ENCODE measurements around the gene NLRC5.
"Not testable (repeated sequence)": the region's sequence is repeated elsewhere in the genome, so short reads cannot be mapped to it uniquely, and the experiment has no call there.

NLRC5 gene

DNA sequence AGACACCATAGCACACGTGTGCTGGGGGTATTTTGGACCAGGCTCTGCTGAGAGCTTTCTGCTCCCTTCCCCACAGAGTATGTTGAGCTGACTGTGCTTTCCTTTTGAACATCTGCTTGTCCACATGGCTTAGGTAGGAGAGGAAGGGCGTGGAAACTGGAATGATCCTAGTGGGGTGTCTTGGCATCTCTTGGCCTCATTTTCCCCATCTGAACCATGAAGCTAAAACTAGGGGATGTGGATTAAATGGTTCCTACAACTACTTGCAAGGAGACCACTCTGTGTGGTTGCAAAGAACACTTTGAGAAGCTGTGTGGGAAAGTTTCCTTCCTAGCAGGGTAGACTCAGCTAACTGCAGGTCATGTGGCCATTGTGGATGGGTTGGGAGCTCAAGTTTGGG lies 6.7 kb upstream of the NLRC5 start:
- no peak for DNase-seq

DNA sequence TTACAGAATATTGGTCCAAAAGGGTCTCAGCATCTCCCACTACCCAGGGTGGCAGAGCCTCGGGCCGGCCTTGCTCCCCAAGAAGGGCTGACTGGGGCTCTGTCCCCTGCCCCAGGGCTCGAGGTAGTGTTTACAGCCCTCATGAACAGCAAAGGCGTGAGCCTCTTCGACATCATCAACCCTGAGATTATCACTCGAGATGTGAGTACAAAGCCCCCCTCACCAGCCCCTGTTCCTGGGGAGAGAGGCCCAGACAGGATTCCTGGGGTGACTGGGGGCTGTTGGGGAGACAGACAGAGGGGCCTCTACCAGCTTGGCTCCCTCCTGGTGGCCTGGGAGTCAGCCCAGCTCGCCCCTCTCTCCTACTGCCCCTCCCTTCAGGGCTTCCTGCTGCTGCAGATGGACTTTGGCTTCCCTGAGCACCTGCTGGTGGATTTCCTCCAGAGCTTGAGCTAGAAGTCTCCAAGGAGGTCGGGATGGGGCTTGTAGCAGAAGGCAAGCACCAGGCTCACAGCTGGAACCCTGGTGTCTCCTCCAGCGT lies 6.1 kb upstream of the NLRC5 start:
- no peak for DNase-seq

DNA sequence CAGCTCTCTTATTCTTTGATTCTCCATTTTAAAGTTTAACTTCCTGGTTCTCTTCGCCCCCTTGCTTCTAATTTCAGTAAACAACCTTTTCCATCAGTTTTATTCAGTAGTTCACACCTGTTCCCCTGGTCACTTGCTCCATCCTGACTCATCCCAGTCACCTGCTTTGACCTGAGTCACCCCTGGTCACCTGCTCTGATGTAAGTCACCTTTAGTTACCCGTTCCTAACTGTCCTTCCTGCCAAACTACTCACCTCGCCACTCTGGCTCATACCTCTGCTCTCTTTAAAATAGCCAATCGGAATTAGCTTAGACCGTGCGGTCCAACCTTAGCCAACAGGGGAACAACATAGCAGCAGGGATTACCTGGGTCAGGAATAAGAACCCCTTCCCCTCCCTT lies 4.7 kb upstream of the NLRC5 start:
- DNase-seq: no peak

DNA sequence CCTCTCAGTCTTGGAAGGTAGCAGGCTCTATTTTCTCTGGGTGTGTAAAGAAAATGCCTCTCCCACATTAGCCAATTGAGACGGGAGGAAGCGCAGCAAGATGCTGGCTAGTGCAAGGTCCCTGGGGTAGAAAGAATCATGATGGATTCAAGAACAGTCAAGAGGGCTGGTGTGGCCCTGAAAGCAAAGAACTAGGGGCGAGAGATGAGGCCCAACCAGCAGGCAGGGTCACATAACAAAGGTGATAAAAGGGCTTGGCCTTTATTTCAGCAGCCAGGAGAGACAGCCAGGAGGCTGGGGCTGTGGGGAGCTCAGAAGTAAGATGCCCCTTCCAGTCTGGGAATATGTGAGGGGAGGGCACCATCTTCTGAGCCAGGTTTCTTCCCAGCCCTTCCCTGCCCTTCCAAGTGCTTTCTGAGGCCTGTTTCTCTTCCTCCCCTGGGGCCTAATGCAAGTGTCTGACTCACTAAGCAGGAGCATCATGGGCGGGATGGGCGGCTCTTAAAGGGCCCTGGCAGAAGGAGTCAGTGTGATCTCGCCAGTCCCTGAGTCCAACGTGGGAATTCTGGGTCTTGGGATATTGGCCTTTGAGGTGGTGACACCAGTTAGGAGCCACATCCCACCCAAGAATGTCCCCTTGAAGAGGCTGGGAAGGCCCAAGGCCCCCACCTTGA lies 3.9 kb upstream of the NLRC5 start:
- peak in 1 of 2 donors; percentile 40 for DNase-seq

DNA sequence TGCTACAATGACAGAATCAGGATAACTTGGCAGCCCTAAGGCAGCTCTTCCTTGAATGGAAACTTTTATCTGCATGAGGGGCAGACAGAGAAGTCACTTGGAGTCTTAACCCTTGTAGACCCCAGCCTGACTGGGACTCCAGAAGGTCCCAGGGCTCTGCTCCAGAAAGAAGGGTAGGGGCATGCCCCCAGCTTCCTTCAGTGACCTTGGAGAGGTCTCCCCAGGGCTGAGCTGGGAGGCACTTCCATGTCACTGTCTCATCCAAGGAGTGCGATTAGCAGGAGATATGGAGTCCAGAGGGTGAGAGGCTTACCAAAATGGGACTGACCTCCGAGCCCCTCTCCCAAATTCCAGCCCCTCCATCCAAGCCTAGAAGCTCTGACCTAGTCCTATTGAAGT lies 3.4 kb upstream of the NLRC5 start:
- no peak for DNase-seq

DNA sequence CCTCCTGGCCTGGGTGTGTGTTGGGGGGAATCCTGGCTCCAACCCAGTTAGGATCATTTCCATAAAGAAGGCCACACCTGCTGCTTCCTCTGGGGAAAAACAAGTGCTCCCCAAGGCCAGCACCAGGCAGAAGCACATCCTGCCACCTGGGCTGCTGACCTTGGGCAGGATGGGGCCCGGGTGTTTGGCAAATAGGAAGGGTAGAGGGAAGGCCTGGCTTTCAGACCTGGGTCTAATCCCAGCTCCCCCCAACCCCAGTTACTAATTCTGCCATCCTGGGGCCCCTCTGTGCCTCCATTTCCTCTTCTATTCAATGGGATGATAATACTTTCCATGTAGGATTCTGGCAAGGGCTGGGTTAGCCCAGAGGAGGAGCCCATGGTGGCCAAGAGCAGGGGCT lies 3.0 kb upstream of the NLRC5 start:
- no peak for DNase-seq

DNA sequence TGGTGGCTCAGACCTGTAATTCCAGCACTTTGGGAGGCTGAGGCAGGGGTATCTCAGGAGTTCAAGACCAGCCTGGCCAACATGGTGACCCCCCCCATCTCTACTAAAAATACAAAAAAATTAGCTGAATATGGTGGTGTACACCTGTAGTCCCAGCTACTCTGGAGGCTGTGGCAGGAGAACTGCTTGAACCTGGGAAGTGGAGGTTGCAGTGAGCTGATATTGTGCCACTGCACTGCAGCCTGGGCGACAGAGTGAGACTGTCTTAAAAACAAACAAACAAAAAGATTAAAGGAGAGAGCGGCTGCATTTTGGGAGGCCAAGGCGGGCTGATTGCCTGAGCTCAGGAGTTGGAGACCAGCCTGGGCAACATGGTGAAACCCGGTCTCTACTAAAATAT lies 2.4 kb upstream of the NLRC5 start:
- DNase-seq: not testable (repeated sequence)

DNA sequence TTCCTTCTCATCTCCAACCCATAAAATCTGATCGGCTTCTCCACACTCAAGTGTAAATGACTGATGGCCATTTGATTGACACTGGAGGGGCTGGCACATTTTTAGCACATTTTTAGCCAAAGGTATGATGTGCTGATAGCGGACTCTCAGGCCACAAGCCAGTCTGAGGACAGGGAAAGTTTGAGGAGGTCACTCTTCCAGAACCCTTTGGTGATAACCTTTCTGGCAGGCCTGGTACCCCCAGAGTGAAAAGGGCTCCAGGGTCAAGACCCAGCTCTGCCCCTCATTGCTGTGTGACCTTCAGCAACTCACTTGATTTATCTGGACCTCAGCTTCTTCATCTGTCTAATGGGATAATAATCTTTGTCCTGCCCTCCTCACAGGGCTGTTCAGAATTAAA lies 1.7 kb upstream of the NLRC5 start:
- DNase-seq: no peak

DNA sequence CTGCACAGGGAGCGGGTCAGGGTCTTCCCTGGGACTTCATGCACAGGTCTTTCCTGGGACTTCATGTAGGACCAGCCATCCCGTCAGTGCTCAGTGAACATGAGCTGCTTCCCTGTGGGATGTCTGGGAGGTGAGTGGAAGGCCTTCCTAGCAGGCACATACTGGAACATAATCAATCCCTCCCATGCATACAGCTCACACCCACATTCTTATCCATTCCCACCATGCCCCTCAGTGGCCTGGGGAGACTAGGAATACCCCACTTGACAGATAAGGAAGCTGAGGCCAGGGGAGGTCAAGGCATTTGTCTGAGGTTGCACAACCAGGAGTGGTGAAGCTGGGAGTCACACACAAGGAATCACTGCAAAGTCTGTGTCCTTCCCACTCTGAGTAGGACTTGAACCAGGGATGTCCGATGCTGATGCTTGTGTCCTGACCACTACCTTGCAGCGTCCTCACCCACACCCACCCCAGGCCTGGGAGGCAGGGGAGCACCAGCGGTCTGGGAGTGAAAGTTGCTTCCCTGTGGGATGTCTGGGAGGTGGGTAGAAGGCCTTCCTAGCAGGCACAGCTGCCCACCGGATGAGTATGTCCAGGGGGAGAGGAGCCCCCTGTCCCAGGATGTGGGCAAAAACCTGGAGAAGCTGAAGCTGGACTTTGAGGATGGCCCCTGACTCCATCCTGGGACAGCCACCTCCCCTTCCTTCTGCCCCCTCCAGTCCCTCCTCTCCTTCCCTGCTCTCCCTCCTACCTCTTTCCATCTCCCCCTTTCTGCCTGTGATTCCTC lies 1.0 kb upstream of the NLRC5 start:
- DNase-seq: no peak

DNA sequence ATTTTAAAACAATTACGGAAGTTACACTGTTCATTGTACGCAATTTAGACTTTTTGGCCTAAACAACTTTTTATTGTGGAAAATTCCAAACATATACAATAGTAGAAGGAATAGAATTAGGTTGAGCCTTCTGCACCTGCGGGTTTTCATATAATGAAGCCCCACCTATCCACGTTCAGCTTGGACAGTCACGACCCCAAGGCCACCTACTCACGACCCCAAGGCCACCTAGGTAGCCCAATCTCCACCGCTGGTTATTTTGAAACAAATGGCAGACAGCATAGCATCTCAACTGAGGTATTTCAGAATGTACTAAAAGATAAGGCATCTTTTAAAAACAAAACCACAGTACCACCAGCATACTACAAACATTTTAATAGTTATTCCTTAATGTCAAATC lies 631 bp downstream of the NLRC5 start:
- DNase-seq: no peak

DNA sequence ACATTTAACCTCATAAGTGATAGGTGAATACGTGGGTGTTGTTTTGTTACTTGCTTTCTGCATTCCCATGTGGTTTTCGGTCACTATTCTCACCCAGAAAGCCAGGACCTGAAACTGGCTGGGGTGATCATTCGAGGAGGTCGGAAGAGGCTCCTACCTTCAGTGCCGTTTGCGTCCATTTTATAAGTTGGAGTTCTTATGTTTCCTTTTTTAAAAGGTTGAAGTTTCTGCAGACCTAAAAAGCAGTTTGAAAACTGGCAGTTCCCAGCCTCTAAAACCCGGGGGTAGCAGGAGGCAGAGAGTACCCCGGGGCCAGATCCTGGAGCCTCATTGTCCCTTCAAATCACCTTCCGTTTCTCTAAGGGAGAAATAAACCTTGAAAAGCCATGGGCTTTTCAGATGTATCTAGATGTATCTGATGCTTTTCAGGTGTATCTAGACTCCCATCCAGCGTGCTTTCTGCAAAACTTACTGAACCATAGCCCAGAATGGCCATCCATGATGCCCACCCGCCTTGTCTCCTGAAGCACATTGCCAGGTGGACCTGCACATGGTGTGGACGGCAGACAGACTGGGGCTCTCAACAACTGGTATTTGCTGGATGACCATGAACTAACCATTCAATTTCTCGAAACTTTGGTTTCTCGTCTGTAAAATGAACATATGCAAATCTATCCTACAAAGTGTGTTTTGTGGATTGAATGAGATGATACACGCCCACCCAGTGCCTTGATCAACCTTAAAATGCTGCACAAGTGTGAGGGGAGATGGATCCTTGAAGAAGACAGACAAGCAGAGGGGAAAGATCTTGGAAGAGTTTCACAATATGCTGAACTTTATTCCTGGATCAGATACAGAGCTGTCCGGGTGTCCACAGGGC lies 1.3 kb downstream of the NLRC5 start:
- peak in 1 of 2 donors; percentile 49 for DNase-seq

DNA sequence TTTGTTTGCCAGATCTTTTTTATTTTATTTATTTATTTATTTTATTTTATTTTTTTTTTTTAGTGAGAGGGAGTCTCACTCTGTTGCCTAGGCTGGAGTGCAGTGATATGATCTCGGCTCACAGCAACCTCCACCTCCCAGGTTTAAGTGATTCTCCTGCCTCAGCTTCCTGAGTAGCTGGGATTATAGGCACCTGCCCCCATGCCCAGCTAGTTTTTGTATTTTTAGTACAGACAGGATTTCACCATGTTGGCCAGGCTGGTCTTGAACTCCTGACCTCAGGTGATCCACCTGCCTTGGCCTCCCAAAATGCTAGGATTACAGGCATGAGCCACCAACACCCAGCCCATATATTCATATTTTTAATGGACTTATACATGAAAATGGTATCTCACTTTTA lies 3.1 kb downstream of the NLRC5 start:
- not testable (repeated sequence) for DNase-seq

DNA sequence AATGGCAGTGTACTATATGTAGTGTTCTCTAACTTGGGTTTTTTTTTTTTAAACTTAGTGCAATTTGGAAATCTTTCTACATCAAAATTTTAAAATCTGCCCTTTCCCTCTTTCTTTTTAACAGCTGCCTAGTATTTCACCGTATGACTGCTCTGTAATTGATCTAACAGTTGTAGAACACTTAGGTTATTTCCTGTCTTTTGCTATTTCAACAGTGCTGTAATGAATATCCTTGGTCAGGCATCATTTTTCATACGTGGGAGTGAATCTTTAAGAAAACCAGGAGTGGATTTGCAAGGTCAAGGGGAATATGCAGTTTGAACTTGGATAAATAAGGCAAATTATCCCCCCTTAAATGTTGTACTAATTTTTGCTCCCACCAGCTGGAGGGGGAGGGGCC lies 3.8 kb downstream of the NLRC5 start:
- DNase-seq: no peak

DNA sequence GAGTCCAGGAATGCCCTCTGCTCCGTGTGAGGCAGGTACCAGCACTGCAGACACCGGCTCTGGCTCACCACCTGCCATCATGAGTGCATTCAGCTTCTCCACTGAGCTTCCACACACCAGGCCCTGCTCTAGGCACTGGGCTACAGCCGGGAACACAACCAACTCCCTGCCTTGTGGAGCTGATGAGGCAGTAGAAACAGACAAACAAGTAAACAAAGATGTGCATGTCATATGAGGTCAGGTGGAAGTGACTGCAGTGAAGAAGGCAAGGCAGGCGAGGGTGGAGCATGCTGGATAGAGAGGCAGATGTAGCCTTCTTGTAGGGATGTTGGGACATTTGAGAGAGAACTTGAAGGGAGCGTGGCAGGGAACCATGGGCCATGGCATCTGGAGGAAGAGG lies 5.0 kb downstream of the NLRC5 start:
- DNase-seq: no peak

DNA sequence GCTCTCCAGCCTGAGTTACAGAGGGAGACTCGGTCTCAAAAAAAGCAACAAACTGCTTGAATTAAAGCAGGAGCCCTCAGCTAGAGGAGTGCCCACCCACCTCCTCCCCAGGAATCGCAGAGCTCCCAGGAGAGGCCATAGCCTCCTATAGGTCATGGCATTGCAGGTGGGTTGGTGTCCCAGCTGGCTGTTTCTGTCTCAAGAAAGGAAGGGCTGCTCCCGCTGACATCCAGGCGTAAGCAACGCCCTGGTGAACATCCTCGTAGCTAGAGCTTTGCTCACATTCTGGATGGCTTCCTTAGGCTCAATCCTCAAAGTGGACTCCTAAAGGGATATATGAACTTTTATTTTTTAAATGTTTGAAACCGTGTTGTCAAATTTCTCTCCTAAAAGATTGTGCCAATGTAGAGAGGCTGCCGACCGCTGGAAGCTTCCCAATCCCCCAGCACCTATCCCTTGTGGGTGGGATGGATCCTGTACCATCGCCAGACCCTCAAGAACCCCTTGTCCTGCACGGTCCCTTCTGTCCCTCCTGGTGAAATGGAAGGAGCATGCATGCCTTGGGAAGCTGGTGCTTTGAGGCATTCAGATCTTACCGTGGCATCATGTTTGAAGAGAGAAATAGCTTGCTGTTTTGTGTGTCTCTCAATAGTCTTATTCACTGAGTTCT lies 5.9 kb downstream of the NLRC5 start:
- no peak for DNase-seq

DNA sequence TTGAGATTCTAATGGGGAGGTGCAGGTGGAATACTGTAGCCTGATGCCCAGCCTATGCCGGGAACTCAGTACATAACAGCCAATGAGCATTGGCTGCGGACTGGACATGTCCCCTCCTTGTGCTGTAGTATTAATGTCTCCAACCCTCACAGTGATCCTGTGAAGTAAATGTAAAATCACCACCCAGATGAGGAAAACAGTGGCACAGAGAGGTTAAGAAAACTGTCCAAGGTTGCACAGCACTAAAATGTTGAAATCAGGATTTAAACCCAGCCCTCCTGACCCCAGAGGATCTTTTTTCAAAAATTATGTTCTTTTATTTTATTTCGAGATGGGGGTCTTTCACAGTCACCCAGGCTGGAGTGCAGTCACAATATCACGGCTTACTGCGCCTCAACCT lies 7.9 kb downstream of the NLRC5 start:
- no peak for DNase-seq

DNA sequence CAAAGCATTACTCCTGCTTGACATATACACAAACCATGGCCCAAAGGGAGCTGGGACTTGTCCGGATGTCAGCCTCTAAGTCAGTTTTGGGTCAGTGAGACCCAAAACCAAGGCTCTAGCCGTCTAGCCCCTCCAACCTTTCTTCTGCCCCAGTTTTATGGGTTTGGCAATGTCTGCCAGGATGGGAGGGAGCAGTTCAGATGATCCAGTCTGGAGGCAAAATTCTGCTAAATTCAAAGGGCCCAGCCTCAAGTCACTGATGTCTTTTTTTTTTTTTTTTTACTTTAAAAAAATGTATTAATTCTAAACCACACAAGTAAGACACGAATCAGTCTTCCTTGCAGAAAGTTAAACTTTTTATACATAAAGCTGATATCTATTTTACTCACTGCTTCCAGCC lies 8.6 kb downstream of the NLRC5 start:
- no peak for DNase-seq

DNA sequence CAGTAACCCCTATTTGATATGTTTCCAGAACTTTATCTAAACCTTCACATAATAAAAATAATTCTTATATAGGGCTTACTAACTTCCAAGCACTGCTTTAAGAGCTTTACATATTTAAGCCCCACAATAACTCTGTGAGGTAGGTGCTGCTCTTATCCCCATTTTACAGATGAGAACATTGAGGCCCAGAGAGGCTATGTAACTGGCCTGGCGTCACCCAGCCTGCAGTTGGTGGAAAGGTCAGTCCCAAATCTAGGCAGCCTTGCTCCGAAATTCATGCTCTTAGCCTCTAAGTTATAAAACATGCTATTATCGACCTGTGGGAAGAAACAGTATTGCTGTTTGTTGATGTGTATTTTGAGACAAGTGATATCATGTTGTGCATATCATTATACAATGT lies 9.0 kb downstream of the NLRC5 start:
- no peak for DNase-seq

DNA sequence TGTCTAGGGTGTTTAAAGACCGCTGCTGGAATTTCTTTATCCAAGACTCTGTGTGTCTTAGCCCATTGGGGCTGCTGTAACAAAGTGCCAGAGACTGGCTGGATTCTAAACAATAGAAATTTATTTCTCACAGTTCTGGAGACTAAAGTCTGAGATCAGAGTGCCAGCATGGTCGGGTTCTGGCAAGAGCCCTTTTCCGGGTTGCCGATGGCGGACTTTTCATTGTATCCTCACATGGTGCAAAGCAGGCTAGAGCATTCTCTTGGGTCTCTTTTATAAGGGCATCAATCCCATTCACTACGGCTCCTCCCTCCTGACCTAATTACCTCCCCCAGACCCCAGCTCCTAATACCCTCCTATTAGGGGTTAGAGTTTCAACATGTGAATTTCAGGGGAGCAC lies 9.5 kb downstream of the NLRC5 start:
- no peak for DNase-seq

DNA sequence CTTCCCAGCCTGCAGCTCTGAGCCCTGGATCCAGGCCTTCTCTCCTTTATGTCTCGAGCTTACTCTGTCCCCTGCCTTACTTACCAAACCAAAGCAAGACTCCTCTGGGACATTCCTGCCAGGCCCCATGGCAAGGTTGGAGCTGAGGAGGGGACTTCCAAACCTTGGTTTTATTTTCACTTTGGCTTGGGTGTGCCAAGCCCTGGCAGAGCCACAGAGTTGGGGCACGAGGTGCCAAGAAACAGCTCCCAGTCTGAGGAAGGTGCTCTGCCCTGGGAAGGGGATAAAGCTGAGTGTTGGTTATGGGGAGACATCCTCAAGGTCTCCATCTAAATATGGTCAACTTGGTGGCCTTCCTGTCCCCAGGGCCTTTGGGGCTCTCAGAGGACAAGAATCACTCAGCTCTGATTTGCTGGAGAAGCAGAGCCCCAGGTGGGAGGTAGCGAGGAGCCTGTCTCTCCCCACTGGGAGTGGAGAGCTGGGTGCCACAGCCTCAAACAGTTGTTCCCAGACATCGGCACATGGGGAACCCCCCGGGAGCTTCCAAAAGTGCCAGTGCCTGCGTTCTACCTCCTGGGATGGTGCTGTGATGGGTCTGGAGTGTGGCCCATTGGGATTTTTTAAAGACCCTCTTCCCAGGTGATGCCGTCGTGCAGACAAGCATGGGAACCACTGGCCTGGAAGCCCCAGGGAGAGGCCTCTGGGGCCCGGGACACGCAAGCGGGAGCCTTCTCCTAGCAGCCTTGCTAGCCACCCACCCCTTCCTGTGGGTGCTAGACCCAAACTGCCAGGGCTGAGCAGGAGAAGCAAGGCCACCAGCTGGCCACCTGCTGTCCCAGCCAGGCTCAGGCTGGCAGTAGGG lies 10.3 kb downstream of the NLRC5 start:
- peak in 1 of 2 donors; percentile 48 for DNase-seq

DNA sequence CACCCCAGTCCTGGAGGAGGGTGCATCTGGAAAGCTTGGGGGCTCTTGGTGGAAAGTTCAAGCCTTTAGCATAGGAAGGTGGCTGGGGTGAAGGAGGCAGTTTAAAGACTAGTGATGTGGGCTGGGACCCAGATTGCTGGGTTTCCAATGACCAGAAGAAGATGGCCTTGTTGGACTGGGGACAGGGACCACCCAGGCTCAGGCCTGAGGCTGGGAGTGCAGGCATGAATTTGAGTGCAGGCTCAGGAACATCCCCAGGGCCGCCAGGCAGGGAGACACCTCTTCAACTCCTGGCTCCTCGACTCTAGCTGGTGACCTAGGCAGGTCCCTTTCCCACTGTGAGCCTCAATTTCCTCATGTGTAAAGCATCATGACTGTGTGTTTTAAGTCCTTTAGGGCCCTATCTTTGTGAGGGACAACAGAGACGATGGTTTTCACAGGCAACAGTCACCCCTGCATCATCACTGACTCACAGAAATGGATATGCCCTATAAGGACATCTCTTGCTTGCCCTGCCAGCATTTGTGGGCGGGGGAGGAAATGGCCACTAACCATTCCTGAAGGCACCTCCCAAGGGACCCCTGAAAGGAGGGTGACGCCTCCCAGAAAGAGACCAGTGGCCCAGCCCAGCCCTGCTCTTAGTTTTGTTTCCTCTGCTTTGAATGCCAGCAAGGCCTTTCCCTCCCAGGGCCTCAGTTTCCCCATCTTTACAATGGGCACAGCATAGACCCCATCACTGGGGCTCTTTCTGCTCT lies 11.1 kb downstream of the NLRC5 start:
- peak; percentile 53 to 72 for DNase-seq

Measured in stimulated activated CD4-positive, alpha-beta T cell treated with anti-CD3 and anti-CD28 coated beads, Interleukin-2, amount 100 ng/mL, for 24 hours (primary cell).